Activated naive CD4-positive, alpha-beta T cell treated with anti-CD3 and anti-CD28 coated beads, Interleukin-2, amount 50 U/mL, for 16 hours (primary cell): ENCODE results near the gene ZC3H14.
"Not testable (repeated sequence)": the region's sequence is repeated elsewhere in the genome, so short reads cannot be mapped to it uniquely, and the experiment has no call there.

ENCODE experiments used
- DNase-seq: peaks from one replicate; pipeline ENCODE4 v3.0.0-alpha.2; 2020

The ZC3H14 gene

GRCh38 chr14:88562831-88563686 is at the start of gene ZC3H14:
ZC3H14 (plus strand) TSS chr14:88563037; CDS start chr14:88563134, 97 bp downstream.
- peak; percentile 88 for DNase-seq

- no peak for DNase-seq
Observed at GRCh38 chr14:88515499-88516221, 47.2 kb upstream of the ZC3H14 start.

- DNase-seq: no peak
Observed at GRCh38 chr14:88516861-88517357, 45.9 kb upstream of the ZC3H14 start.

GRCh38 chr14:88518592-88519512 is 44.0 kb upstream of the ZC3H14 start:
- no peak for DNase-seq

GRCh38 chr14:88519907-88520306 is 42.9 kb upstream of the ZC3H14 start:
- DNase-seq: no peak

- no peak for DNase-seq
Observed at GRCh38 chr14:88521818-88522217, 41.0 kb upstream of the ZC3H14 start.

GRCh38 chr14:88522393-88522792 is 40.4 kb upstream of the ZC3H14 start:
- DNase-seq: no peak

- not testable (repeated sequence) for DNase-seq
Observed at GRCh38 chr14:88529889-88530288, 32.9 kb upstream of the ZC3H14 start.

- no peak for DNase-seq
Observed at GRCh38 chr14:88533064-88533602, 29.7 kb upstream of the ZC3H14 start.

- DNase-seq: no peak
Observed at GRCh38 chr14:88535149-88535548, 27.7 kb upstream of the ZC3H14 start.

GRCh38 chr14:88535813-88536212 is 27.0 kb upstream of the ZC3H14 start:
- DNase-seq: no peak

GRCh38 chr14:88541324-88541723 is 21.5 kb upstream of the ZC3H14 start:
- DNase-seq: no peak

GRCh38 chr14:88542857-88543795 is 19.7 kb upstream of the ZC3H14 start:
- no peak for DNase-seq

- DNase-seq: no peak
Observed at GRCh38 chr14:88545256-88545655, 17.6 kb upstream of the ZC3H14 start.

- no peak for DNase-seq
Observed at GRCh38 chr14:88546621-88547385, 16.0 kb upstream of the ZC3H14 start.

- DNase-seq: no peak
Observed at GRCh38 chr14:88547386-88547780, 15.5 kb upstream of the ZC3H14 start.

GRCh38 chr14:88550078-88550477 is 12.8 kb upstream of the ZC3H14 start:
- DNase-seq: no peak

GRCh38 chr14:88551094-88551870 is 11.6 kb upstream of the ZC3H14 start:
- DNase-seq: peak; percentile 60

GRCh38 chr14:88551980-88552431 is 10.8 kb upstream of the ZC3H14 start:
- DNase-seq: no peak

- DNase-seq: no peak
Observed at GRCh38 chr14:88552876-88553275, 10.0 kb upstream of the ZC3H14 start.
